Retinal pigment epithelial cell (primary cell): ENCODE data around the gene CBL.
A peak's percentile ranks its signal among the peaks of the same experiment; 100 is the strongest.

Source experiments
- DNase-seq: peaks from one replicate; pipeline ENCODE4 v3.0.0-alpha.2; 2010; ENCODE audit warnings: low read depth
- H3K4me3 ChIP-seq: 2 replicates; pipeline ENCODE4 v1.5.1; 2011; ENCODE audit warnings: mild to moderate bottlenecking, low read length, control low read depth, moderate library complexity
- TF ChIP-seq, protein P1 (sequence below): conservative IDR thresholded peaks from 2 replicates; pipeline ENCODE4 v1.5.1; 2011; ENCODE audit warnings: low read depth, low read length, control low read depth, inconsistent platforms

CBL gene

GRCh38 chr11:119338965-119339588, 132.9 kb downstream of the CBL start:
- peak overlapping the region; percentile 72 for H3K4me3 ChIP-seq

GRCh38 chr11:119339589-119340334, 133.6 kb downstream of the CBL start:
- DNase-seq, result no peak
- peak overlapping the region; percentile 72 for H3K4me3 ChIP-seq
- TF ChIP-seq, protein P1, sequence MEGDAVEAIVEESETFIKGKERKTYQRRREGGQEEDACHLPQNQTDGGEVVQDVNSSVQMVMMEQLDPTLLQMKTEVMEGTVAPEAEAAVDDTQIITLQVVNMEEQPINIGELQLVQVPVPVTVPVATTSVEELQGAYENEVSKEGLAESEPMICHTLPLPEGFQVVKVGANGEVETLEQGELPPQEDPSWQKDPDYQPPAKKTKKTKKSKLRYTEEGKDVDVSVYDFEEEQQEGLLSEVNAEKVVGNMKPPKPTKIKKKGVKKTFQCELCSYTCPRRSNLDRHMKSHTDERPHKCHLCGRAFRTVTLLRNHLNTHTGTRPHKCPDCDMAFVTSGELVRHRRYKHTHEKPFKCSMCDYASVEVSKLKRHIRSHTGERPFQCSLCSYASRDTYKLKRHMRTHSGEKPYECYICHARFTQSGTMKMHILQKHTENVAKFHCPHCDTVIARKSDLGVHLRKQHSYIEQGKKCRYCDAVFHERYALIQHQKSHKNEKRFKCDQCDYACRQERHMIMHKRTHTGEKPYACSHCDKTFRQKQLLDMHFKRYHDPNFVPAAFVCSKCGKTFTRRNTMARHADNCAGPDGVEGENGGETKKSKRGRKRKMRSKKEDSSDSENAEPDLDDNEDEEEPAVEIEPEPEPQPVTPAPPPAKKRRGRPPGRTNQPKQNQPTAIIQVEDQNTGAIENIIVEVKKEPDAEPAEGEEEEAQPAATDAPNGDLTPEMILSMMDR, result peak; percentile 77

More at GRCh38 chr11:119338965-119339588, 132.9 kb downstream of the CBL start:
- TF ChIP-seq, protein P1, result no peak
- DNase-seq, result no peak

DNA sequence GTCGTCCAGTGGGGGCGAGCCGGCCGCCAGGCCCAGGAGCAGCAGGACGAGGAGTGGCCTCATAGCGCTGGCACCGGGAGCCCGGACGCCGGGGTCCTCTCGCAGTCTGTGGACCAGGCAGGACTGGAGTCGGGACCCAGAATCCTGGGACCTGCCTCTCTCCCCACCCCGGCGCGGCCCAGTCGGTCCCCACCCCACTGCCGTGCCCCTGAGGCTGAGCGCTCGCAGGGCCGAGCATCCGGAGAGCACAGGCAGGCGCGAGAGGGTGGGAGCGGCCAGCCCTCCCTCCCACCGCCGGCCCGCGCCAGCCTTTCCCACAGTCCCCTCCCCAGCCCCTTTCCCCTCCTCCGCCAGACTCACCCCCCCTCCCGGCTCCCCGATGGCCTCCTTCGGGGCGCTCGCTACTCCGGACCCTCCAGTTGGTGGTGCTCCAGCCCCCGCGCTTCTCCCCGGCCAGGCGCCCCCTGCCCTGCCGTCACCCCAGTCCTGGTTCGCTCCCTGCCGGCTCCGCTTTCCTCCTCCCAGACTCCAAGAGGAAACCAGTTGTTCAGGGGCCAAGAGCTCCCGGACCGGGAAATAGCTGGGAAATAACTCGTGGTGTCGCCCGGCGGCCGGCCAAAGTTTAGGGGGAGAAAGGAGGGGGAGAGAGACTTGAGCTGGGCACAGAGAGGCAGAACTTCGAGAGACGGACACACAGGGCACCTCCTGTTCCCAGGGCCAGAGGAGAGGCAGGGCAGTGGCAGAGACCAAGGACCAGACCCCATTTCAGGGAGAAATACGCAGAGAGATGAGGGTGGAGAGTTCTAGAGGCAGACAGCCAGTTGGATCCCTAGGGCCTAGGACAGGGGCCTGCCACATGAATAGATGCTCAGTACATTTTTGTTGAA, 134.4 kb downstream of the CBL start, which contains the start of gene C1QTNF5:
C1QTNF5 (minus strand) TSS at position 549 of the 887 bp plus-strand sequence; CDS start at position 63, 486 bp downstream.
- TF ChIP-seq, protein P1, result no peak
- H3K4me3 ChIP-seq, result peak within 1 kb of the TSS; percentile 72

GRCh38 chr11:119341222-119342022, 135.3 kb downstream of the CBL start:
- peak overlapping the region; percentile 72 for H3K4me3 ChIP-seq
- no peak for DNase-seq
- TF ChIP-seq, protein P1, result no peak

More for the DNA sequence above, 134.4 kb downstream of the CBL start, which contains the start of gene C1QTNF5:
- no peak for DNase-seq

- H3K4me3 ChIP-seq, result no peak overlapping the region
- TF ChIP-seq, protein P1, result no peak
- no peak for DNase-seq
Measured at GRCh38 chr11:119342023-119342300, 135.8 kb downstream of the CBL start.

GRCh38 chr11:119342362-119343130, 136.4 kb downstream of the CBL start:
- TF ChIP-seq, protein P1, result no peak
- no peak overlapping the region for H3K4me3 ChIP-seq
- no peak for DNase-seq
